ENCODE results near the gene CD300LB.

CD300LB gene

DNA sequence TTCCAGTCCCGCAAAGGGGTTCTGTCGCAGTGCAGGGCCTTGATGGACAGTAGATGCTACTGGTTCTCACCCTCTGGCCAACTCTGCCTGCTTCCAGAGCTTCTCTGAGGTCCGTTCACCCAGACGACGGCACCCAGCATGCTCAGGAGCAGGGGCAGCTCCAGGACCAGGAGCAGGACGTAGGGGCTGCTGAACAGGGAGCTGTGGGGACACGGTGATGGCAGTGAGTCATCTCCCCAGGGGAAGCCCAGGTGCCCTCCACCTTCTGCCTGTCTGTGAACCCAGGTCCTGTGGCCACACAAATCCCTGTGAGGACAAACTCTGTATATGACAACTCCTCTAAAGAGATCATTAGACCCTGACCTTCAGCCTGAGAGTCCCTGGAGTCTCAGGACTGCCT is 18.1 kb upstream of the CD300LB start:
- DNase-seq (ENCODE audit: low spot score): no peak

DNA sequence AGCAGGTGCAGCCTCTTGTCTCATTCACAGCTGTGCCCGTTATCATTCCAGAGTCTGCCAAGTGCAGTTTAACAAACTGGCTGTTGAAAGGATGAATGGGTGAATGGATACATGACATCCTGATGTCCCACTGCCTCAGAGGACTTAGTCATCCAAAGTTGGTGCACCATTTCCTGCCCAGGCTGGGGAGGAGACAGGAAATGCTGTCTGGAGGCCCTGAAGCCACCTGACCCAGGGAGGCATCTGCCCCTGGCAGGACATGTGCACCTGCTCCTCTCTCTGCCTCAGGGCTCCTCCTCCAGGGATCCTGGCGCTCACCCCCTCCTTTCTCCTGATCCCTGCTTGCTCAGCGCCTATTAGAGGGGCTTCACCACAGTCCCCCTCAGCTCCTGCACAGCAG is 16.5 kb upstream of the CD300LB start:
- no peak for DNase-seq (ENCODE audit: low spot score)

DNA sequence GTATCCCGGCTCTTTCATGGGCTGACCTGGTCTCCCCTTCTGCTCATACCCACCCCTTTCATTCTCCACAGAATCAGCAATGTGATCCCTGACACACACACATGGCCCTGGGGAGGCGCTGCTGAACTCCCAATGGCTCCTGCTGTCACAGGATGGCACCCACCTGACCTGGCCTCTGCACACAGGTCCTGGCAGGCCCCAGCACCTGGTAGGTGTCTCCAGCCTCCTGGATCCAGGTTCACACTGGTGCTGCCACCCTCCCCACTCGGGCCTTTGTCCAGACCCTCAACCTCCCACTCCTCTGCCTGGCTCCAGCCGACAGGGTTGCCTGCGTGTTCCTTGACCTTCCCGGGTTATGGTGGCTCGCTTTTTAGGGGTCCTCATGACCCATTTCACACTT is 16.0 kb upstream of the CD300LB start:
- DNase-seq (ENCODE audit: low spot score): no peak

DNA sequence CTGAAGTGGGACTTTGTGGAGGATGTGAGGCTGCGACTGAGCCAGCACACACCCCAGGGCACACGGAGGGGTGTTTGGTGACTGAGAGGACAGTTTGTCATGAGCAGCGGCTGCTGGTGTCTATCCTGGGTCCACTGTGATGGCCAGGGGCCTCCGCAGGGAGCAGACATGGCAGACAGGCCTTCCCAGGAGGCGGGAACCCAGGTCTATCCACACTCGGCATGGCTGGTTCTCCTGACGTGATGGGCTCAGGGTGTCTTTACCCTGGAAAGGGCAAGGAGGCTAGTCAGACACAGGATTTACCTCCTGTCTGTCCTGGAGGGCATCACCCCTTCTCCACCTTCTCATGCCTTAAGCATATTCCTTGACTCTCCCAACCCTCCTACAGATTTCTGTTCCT is 15.3 kb upstream of the CD300LB start:
- no peak for DNase-seq (ENCODE audit: low spot score)

DNA sequence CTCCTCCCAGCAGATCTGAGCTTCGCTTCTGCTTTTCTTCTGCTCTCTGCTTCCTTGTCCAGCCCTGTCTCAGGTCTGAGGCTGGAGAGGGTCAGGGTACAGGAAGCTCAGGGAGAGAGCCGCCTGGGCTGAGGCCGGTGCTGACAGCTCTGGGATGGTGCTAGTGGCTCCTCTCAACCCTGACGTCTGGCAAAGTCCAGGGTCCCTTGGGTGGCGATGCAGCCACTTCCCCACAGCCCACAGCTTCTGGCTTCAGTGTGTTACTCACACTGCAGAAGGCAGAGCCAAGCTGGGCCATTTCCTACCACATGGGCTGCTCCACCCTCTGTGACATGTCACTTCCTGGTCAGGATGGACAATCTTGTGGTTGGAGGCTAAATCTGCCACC is 14.6 kb upstream of the CD300LB start, which contains the start of gene CD300C:
CD300C (minus strand) TSS at position 273 of the 388 bp plus-strand sequence. CDS start 333 bp downstream, outside the sequence.
- DNase-seq (ENCODE audit: low spot score): peak; percentile 14

DNA sequence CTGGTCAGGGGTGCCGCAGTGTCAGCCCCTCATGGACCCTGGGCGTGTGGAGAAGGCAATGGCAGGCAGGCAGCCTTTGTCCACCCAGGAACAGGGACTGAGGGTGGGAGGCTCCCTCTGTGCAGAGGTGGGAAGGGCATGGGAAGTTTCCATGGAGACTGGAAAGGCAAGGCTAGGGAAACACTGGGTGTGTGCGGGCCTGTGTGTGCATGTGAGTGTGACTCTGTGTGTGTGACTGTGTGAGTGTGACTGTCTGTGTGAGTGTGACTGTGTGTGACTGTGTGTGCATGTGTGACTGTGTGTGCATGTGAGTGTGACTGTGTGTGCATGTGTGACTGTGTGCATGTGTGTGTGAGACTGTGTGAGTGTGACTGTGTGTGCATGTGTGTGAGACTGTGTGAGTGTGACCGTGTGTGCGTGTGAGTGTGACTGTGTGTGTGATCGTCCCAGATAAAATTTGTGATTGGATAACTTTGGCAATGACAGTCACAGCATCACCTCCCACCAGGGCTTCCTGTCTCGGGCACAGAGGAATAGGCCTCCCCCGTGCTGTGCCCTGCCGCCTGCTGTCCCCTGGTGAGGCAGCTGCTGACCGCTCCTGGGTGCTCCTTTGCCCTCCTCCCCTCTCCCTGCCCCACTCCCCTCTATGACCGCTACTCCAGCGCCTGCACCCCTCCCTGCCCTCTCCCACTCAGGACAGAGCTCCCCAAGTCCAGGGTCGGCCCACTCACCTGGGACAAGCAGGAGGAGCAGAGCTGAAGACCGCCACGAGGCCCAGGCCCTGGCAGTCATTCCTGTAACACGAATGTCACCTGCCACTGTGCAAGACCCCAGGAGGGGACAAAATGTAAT is 13.9 kb upstream of the CD300LB start:
- no peak for DNase-seq (ENCODE audit: low spot score)

DNA sequence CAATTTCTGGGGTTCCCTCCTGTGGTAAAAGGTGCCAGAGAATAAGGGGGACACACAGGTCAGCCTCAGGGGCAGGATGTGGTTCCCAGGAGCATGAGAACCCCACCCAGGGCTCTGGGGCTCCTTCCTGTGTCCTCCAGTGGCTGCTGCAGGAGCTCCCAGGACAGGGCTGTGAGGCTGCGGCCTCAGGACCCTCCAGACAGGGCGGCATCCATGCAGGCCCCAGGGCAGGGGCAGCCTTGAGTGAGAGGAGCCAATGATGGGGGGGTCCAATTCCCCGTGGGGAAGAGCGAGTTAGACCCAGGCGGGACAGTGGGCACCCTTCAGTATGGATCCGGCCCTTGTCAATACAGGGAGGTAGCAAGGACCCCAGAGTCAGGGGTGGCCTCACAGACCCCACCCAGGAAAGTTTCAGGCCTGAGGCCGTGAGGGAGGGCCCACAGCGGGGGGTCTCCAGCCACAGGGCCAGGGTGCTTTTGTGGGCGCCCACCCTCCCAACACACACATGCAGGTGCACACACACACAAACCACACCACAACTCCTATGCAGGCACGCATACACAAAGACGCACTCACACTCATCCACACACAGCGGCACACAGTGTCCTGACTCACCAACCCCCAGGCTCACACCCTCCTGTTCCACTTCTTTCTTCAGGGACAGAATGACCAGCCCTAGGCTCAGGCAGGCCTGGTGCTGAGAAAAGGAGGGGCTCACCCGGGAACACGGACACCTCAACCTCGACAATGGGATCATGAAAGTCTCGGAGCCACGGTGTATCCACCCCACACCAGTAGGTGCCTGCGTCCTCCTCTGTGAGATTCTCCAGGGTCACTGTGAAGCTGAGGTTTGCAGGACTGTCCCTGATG is 12.9 kb upstream of the CD300LB start:
- DNase-seq (ENCODE audit: low spot score): no peak

DNA sequence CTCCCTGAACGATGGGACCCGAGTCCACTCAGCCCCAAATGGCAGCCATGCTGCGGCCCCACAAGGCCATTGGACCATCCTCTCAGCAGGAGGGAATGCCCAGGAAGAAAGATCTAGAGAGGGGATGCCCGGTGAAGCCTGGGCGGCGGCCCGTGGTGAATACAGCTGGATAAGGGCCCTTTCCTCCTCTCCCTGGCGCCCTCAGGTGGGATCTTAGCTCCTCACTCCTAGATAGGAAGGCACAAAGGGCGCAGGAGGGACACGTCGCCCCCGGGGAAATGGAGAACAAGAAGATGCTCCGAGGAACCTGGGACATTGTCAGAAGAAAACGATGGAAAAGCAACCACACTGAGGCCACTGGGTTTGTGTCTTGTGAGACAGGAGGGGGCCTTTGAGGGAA is 12.1 kb upstream of the CD300LB start:
- no peak for DNase-seq (ENCODE audit: low spot score)

DNA sequence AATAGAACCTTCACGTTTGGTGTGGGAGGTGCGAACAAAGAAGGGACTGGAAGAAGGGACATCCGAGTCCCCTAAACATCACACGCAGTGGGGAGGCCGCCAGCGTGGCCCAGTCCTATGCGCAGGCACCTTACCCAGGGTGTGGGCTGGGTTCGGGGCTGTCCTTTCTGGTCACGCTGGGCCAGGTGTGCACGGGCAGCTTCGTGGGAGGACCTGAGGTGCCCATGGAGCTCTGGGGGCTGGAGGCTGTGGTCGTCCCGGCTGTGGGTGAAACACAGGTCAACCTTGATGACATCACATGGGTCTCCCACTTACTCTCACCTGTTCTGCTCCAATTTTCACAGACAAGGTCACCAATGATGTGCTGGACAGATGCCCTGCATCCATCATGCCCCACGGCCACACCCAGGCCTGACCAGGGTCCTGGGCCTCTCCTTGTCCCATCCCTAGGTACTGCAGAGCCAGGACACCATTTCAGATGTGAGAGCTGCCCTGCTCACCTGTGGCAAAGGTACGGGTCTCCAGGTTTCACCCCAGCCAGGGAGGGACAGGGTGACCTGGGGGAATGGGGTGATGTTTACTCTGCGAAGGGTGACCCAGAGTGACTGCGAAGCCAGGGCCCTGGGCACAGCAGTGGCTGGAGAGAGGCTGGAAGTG is 11.6 kb upstream of the CD300LB start:
- DNase-seq (ENCODE audit: low spot score): no peak

DNA sequence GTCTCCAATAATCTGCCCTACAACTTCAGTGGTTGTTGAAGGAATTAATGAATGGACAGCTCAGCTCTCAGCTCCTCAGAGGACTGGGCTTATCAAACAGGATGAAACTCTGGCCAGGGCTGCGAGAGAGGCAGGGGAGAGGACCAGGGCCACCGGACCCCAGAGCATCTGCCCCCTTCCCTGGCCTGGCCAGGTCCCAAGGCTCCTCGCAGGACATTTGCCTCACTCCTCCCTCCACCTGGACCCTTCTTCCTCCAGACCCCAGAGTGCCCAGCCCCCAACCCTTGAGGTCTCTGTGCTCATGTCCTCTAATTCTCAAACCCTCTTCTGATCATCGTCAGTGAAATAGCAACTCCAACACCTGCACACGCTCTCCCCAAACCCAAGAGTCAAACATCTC is 10.9 kb upstream of the CD300LB start:
- no peak for DNase-seq (ENCODE audit: low spot score)

DNA sequence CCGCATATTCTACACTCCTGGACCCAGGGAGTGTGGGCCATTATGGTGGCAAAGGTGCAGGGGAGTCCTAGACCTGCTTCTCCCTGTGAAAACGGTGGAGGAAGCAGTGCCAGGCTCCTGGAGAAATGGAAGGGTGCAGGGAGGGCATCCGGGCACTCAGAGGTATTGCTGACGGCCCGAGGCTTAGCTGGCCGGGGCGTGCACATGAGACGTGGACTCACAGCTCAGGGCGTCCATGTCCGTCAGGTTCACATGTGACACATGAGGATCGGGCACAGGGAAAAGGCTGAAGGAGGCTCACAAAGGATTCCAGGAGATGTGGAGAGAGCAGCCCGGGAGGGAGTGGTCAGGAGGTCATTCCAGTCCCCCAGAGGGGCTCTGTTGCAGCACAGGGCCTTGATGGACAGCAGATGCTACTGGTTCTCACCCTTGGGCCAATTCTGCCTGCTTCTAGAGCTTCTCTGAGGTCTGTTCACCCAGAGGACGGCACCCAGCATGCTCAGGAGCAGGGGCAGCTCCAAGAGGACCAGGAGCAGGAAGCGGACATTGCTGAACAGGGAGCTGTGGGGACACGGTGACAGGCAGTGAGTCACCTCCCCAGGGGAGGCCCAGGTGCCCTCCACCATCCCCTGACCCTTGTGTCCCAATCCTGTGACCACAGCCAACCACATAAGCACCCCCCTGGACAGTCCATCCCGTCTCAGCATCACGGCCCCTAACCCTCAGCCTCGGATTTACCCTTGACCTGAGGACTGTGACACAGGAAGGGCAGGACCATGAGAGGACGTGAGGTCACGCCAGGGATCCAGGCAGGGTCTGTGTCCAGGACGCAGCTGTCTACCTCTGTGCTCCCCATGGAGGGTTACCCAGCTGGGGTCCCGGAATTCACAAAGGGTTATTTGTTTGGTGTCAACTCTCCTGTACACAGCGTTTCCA is 10.2 kb upstream of the CD300LB start:
- DNase-seq (ENCODE audit: low spot score): no peak

DNA sequence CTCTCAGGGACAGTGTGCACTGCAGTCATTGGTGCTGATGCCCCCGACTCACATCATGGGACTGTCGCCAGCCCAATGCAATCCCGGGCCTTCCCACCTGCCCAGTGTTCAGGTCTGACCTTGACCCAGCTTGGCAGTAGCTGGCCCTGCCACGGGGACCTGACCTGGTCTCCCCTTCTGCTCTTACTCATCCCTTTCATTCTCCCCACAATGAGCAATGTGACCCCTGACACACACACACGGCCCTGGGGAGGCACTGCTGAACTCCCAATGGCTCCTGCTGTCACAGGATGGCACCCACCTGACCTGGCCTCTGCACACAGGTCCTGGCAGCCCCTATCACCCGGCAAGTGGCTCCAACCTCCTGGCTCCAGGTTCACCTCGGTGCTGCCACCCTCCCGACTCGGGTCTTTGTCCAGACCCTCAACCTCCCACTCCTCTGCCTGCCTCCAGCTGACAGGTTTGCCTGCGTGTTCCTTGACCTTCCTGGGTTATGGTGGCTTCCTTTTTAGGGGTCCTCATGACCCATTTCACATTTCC is 8.1 kb upstream of the CD300LB start:
- no peak for DNase-seq (ENCODE audit: low spot score)

DNA sequence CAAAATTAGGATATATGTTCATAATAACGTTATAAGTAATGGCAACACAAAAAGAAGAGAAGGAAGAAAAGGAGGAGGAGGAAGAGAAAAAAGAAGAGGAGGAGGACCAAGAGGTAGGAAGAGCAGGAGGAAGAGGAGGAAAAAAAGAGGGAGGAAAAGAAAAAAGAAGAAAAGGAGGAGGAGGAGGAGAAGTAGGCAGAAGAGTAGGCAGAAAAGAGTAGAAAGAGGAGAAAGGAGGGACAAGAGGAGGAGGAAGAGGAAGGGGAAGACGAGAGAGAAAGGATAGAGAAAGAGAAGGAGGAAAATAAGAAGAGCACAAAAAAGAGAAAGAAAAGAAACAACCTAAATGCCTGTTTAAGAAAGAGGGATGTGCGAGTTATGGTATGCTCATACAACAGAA is 5.6 kb upstream of the CD300LB start:
- DNase-seq (ENCODE audit: low spot score): no peak

DNA sequence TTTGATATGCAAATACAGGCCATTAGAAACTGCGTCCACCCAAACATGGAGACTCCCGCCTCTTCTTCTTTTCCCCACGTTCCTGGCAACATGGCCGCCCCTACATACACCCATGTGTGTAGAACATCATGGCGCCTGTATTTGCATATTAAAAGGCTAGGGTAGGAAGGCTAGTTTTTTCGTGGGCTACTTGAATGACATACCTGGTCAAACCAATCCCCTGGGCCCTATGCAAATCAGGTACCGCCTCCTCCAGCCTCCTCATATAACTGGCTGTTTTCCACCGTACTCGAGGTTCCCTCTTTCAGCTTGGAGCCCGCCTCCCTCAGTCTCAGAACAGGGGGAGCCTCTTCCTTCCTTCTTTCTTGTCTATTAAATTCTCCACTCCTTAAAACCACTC is 840 bp upstream of the CD300LB start:
- DNase-seq (ENCODE audit: low spot score): no peak

DNA sequence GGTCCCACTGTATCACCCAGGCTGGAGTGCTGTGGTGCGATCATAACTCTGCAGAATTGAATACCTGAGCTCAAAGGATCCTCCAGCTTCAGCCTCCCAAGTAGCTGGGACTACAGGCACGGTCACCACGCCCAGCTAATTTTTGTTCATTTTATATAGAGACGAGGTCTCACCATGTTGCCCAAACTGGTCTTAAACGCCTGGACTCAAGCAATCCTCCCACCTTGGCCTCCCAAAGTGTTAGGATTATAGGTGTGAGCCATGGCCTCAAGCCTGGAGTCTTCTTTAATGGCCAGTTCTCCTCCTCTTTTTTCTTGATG is 484 bp downstream of the CD300LB start:
- no peak for DNase-seq (ENCODE audit: low spot score)

DNA sequence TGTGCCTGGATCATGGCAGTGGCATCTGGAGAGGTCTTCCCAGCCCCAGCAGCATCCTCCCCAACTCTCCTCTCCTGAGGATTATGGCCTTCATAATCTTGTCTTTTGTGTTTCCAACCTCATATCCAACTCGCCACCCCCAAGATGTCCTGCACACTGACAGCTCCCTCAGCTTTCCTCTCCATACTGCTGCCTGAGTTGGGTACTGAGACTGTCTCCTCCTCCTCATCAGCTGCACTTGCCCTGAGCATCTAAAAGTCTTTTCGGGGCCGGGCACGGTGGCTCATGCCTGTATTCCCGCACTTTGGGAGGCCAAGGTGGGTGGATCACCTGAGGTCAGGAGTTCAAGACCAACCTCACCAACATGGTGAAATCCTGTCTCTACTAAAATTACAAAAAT is 2.0 kb downstream of the CD300LB start:
- no peak for DNase-seq (ENCODE audit: low spot score)

DNA sequence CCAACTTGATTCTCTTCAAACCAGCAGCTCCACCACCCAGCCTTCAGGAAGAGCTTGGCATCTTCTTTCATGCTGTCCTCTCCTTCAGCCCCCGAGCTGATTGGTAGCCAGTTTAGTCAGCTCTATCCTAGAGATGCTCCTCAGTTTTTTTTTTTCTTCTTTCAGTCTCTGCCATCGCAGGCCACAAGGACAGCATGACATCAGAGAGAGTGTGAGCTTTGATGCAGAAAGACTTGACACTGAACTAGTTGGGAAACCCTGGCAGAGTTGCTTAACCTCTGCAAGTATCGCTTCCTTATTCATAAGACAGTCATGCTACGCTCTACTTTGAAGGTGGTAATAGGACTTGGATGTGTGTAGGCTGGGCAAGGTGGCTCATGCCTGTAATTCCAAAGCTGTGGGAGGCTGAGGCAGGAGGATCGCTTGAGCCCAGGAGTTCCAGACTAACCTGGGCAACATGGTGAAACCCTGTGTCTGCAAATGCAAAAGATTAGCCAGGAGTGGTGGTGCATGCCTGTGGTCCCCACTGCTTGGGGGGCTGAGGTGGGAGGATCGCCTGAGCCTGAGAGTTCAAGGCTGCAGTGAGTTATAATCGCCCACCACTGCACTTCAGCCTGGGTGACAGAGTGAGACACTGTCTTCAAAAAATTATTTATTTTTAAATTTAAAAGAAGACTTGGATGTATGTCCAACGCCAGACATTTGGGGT is 2.6 kb downstream of the CD300LB start:
- DNase-seq (ENCODE audit: low spot score): no peak

DNA sequence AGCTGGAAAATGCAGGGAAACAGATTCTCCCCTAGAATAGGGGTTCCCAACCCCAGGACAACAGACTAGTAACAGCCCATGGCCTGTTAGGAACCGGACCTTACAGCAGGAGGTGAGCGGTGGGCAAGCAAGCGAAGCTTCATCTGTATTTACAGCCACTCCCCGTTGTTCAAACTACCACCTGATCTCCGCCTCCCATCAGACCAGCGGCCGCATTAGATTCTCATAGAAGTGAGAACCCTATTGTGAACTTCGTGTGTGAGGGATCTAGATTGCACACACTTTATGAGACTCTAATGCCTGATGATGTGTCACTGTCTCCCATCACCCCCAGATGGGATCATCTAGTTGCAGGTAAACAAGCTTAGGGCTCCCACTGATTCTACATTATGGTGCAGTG is 3.5 kb downstream of the CD300LB start:
- DNase-seq (ENCODE audit: low spot score): no peak

DNA sequence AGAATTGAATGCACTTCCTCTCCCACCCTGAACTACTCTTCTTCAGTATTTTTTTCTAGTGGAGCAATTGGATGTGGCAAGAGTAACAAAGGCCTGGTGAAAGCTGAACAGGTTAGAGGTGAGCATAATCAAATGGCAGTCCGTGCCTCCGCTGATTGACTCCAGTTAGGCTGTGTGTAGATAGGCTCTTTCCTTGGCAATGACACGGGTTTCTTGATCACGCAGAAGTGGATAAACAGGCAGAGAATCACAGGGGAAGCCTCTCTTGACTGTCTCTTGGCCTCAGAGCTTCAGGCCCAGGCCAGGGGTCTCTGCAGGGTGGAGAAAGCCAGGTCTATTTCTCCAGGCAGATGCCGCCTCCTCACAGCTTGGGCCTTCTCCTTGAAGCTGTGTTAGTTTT is 4.2 kb downstream of the CD300LB start:
- DNase-seq (ENCODE audit: low spot score): no peak

DNA sequence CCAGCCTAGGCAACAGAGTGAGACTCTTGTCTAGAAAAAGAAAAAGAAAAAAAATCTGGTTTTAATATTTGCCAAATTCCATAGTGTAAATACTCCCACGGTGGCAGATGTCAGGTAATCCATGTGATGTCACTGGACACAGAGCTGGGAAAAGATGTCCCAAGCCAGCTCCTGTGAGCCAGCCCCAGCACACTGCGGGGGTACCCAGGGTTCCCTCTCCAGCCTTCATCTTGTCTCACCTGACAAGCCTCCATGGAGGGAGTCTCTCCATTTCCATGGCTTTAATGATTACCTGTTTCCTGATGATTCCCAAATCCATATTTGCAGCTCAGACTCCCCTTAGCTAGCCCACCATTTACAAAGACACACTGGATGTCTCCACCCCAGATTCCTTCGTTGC is 4.6 kb downstream of the CD300LB start:
- no peak for DNase-seq (ENCODE audit: low spot score)

DNA sequence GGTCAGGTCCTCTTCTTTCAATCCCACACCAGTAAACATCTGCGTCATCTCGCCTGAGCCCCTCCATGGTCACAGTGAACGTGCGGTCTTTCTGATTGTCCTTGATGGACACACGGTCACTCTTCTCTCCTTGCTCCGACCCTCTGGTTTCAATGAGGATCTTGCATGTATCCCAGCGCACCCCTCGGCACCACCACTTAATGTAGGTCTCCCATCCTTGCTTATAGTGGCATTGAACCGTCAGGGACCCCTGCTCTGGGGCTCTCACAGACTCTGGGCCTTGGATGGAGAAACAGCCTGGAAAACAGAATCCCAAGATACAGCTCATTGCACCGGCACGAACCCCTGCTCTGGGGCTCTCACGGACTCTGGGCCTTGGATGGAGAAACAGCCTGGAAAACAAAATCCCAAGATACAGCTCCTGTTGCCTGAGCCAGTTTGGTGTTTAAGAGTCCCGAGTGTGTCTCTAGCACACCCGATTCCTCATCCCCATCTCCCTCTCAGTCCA is 5.4 kb downstream of the CD300LB start:
- DNase-seq (ENCODE audit: low spot score): no peak

Data from AG08395 (cell line).